ENCODE measurements around the gene NRN1. TPM values are rescaled to one million over a fixed set of nuclear protein-coding genes. Genes with fewer than 3 reads are reported as not detected.
A peak's percentile ranks its signal among the peaks of the same experiment; 100 is the strongest.

Gene NRN1, protein sequence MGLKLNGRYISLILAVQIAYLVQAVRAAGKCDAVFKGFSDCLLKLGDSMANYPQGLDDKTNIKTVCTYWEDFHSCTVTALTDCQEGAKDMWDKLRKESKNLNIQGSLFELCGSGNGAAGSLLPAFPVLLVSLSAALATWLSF
- total RNA-seq: 0.12 TPM in 1 of 2 replicates, not detected in the other

DNA sequence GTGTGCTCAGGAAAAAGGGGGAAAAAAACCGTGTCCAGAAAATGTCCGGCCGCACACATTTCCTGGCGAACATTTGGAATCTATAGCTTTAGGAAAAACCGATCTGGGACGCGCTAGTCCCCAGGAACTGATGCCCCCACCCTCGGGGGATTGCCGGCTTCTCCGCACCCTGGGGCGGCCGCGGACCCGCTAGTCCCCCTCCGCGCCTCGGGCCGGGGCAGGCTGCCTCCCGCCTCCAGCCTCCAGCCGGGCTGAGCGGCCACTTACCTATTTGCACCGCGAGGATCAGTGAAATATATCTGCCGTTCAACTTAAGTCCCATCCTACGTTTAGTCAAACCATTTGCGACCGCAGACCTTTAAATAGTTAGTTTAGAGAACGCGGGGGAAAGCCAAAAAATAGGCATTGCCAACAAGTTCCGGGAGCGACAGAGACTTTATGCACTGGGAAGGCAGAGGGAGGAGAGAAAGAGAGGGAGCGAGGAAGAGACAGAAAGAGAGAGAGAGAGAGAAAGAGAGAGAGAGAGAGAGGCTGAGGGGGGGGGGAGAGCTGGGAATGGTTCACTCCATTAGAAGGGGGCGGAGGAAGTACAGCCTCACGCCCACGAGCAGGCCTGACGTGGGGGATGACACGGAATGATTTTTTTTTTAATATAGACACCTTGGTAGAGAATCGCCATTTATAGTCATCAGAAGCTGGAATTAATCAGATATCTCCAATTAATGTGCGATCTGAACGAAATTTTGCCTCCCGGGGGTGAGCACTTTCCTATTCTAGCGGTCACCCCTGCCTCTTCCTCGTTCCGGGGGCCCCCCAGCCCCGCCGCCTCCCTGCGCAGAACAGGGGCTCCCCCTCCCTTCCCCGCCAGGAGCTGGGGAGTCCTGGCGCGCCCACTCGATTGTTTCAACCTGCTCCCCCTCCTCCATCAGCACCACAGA, at the start of gene NRN1:
Gene NRN1 (minus strand): TSS at position 498 of the 938 bp plus-strand sequence. CDS start 176 bp downstream, at position 322.
- H3K36me3 Mint-ChIP-seq (ENCODE audit: low read depth): peaks cover 3% of the 10 kb centered on the region
- H3K27me3 Mint-ChIP-seq: peaks cover 56% of the 10 kb centered on the region
- peaks cover 13% of the 10 kb centered on the region for H3K9me3 Mint-ChIP-seq
- peak within 1 kb of the TSS; percentile 68 for H3K4me3 Mint-ChIP-seq
- peak within 1 kb of the TSS; percentile 78 for H3K27ac Mint-ChIP-seq
- H3K4me1 Mint-ChIP-seq: peaks cover 53% of the 10 kb centered on the region
- DNase-seq (no peak), ATAC-seq (ENCODE audit: low read depth) (no peak)
- TF ChIP-seq, protein P1, sequence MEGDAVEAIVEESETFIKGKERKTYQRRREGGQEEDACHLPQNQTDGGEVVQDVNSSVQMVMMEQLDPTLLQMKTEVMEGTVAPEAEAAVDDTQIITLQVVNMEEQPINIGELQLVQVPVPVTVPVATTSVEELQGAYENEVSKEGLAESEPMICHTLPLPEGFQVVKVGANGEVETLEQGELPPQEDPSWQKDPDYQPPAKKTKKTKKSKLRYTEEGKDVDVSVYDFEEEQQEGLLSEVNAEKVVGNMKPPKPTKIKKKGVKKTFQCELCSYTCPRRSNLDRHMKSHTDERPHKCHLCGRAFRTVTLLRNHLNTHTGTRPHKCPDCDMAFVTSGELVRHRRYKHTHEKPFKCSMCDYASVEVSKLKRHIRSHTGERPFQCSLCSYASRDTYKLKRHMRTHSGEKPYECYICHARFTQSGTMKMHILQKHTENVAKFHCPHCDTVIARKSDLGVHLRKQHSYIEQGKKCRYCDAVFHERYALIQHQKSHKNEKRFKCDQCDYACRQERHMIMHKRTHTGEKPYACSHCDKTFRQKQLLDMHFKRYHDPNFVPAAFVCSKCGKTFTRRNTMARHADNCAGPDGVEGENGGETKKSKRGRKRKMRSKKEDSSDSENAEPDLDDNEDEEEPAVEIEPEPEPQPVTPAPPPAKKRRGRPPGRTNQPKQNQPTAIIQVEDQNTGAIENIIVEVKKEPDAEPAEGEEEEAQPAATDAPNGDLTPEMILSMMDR (IDR thresholded peaks at IDR 0.05): no peak
- CTCF ChIA-PET: interaction anchor here (1.1 to 2.1 kb wide), 2 partner anchors 8 to 541 kb away, joined by 3 to 5 read pairs; no protein-coding TSS in a partner anchor
- POLR2A ChIA-PET: interaction anchor here (0.6 kb wide), 1 partner anchor 324 kb away, joined by 3 read pairs; no protein-coding TSS in a partner anchor
- intact Hi-C loops (cut with micrococcal nuclease): loop anchor here (1.0 to 10.0 kb wide), 2 partner anchors 9 to 1232 kb away; partner anchors contain the start of gene CDYL

DNA sequence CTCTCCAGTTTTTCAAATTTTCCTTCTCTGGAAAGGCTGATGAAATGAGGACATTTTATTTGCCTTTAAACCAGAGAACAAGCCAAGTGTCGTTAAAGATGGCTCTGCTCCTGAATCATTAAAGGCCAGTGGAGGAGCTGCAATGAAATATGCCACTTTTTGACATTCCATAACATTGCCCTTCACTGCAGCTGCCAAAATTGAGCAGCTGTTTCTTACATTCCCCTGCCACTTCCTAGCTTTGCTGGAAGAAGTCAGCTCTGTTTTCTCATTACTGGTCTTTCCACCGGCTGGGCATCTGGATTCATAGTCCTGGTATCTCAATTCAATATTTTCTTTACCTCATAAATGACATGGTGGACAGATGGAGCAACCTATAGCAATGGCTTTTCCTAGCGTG, 45.5 kb upstream of the NRN1 start:
- ChIA-PET CTCF (interaction anchor here (1.2 kb wide), 1 partner anchor 495 kb away, joined by 4 read pairs; no protein-coding TSS in a partner anchor), POLR2A (no interaction called here)
- DNase-seq (no peak), ATAC-seq (ENCODE audit: low read depth) (no peak)
- intact Hi-C loops (cut with micrococcal nuclease): no loop called here
- H3K36me3 Mint-ChIP-seq (ENCODE audit: low read depth): no peaks in the 10 kb centered on the region
- no peaks in the 10 kb centered on the region for H3K9me3 Mint-ChIP-seq
- TF ChIP-seq, protein P1 (IDR thresholded peaks at IDR 0.05): no peak
- H3K27ac Mint-ChIP-seq: no peak overlapping the region
- H3K4me3 Mint-ChIP-seq: no peak overlapping the region
- peaks cover 52% of the 10 kb centered on the region for H3K27me3 Mint-ChIP-seq
- H3K4me1 Mint-ChIP-seq: no peaks in the 10 kb centered on the region

DNA sequence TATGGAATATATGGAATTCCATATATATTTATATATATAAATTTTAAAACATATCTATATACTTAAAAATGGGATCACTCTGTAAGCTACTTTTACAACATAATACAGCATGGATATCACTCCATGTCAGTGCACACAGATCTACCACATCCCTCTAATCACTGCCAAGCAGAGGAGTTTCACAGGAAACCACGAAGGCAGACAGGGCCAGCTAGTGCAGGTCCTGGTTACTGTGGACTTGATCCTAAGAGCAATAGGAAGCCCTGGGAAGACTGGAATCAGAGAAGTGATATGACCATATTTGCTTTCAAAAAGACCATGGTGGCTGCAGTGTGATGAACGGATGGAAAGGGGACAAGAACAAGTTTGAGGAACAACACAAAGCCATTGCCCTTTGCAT, 40.0 kb upstream of the NRN1 start:
- ATAC-seq (ENCODE audit: low read depth): no peak
- Mint-ChIP-seq H3K36me3 (ENCODE audit: low read depth) (no peaks in the 10 kb centered on the region), H3K27ac (no peak overlapping the region), H3K27me3 (peaks cover 37% of the 10 kb centered on the region), H3K4me1 (no peaks in the 10 kb centered on the region), H3K4me3 (no peak overlapping the region), H3K9me3 (no peaks in the 10 kb centered on the region)
- TF ChIP-seq, protein P1 (IDR thresholded peaks at IDR 0.05): no peak
- no peak for DNase-seq
- intact Hi-C loops (cut with micrococcal nuclease): no loop called here
- ChIA-PET POLR2A (no interaction called here), CTCF (interaction anchor here (1.2 kb wide), 1 partner anchor 9 kb away, joined by 3 read pairs; no protein-coding TSS in a partner anchor)

DNA sequence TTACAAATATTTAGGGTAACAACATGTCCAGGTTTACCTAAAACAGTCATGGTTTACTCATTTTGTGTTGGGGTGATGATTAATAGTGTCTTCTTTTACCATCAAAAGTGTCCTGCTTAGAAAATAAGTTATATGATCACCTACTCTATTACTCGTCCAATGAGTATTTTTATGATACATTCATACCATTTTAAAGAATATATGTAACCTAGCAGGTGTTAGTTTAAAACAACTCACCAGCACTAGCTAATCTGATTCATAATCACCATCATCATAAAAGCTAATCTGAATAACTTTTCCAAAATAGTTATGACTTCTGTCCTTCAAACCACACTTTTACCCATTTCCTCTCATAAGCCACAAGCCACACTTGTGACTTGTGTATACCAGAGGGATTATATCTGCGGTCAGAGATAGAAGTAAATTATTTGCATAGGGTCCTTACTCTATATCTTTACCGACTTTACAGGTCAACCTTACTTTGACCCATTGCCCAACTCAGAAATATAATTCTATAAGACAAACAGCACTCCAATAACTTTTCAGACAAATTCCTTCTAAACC, 33.3 kb upstream of the NRN1 start:
- Mint-ChIP-seq H3K9me3 (no peaks in the 10 kb centered on the region), H3K27ac (no peak overlapping the region), H3K36me3 (ENCODE audit: low read depth) (no peaks in the 10 kb centered on the region), H3K4me3 (no peak overlapping the region), H3K4me1 (peaks cover 5% of the 10 kb centered on the region), H3K27me3 (peaks cover 33% of the 10 kb centered on the region)
- ChIA-PET POLR2A (no interaction called here), CTCF (no interaction called here)
- TF ChIP-seq, protein P1 (IDR thresholded peaks at IDR 0.05): no peak
- no peak for DNase-seq
- ATAC-seq (ENCODE audit: low read depth): no peak
- intact Hi-C loops (cut with micrococcal nuclease): no loop called here

DNA sequence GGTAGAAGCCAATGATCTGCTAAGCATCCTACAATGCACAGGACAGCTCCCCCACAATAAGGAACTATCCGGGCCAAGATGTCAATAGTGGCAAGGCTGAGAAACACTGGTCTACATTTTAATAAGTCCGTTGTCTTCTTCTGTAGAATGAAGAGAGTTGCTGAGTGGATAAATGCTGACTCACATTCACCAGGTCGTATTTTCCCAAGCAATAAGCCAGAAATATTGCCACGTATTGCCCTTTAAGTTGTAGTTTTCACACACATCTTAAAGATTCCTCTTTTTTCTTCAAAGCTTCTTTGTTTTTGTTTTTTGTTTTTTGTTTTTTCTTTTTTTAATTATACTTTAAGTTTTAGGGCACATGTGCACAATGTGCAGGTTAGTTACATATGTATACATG, 30.5 kb upstream of the NRN1 start:
- Mint-ChIP-seq H3K27ac (no peak overlapping the region), H3K36me3 (ENCODE audit: low read depth) (no peaks in the 10 kb centered on the region), H3K27me3 (peaks cover 20% of the 10 kb centered on the region), H3K4me3 (no peak overlapping the region), H3K4me1 (peaks cover 5% of the 10 kb centered on the region), H3K9me3 (no peaks in the 10 kb centered on the region)
- ChIA-PET CTCF (no interaction called here), POLR2A (no interaction called here)
- no peak for DNase-seq
- TF ChIP-seq, protein P1 (IDR thresholded peaks at IDR 0.05): no peak
- intact Hi-C loops (cut with micrococcal nuclease): no loop called here
- no peak for ATAC-seq (ENCODE audit: low read depth)

All from activated B cell treated with CpG ODN at 0.5 μM for 24 hours (primary cell).